Effector memory CD8-positive, alpha-beta T cell (primary cell): ENCODE results near the gene DCLRE1A.
A peak's percentile ranks its signal among the peaks of the same experiment; 100 is the strongest.
"Not testable (repeated sequence)": the region's sequence is repeated elsewhere in the genome, so short reads cannot be mapped to it uniquely, and the experiment has no call there.

Experiments used
- ATAC-seq: fragments of 150-1000 bp; cut with Tn5 transposase; replicated peaks from 2 replicates; pipeline ENCODE4 v1.10.0; 2021; ENCODE audit warnings: mild to moderate bottlenecking, moderate library complexity
- DNase-seq, 3 experiments: peaks; one replicate each; pipeline ENCODE4 v3.0.0; 2021
- H3K27ac Mint-ChIP-seq, 2 donors: one replicate each; pipeline ENCODE4 v1.8.0; 2022; ENCODE audit warnings: mild to moderate bottlenecking in 2 of 2, mixed read lengths in 2 of 2, moderate library complexity in 2 of 2
- H3K27me3 Mint-ChIP-seq, 2 donors: one replicate each; pipeline ENCODE4 v1.8.0; 2022; ENCODE audit warnings: mixed read lengths in 2 of 2
- H3K36me3 Mint-ChIP-seq: one replicate; pipeline ENCODE4 v1.8.0; 2022; ENCODE audit warnings: mild to moderate bottlenecking, moderate library complexity, mixed read lengths; ENCODE audit not compliant: insufficient read depth
- H3K4me1 Mint-ChIP-seq, 2 donors: one replicate each; pipeline ENCODE4 v1.8.0; 2022; ENCODE audit warnings: low read depth in 2 of 2, mixed read lengths in 2 of 2
- H3K4me3 Mint-ChIP-seq, 2 donors: one replicate each; pipeline ENCODE4 v1.8.0; 2022; ENCODE audit warnings: mild to moderate bottlenecking in 2 of 2, mixed read lengths in 2 of 2, moderate library complexity in 2 of 2
- H3K9me3 Mint-ChIP-seq, 2 donors: one replicate each; pipeline ENCODE4 v1.8.0; 2022; ENCODE audit warnings: mixed read lengths in 2 of 2

Gene DCLRE1A

GRCh38 chr10:113849946-113850345 lies 3.9 kb downstream of the DCLRE1A start:
- Mint-ChIP-seq H3K4me3 (peak overlapping the region in 1 of 2 donors; percentile 10), H3K4me1 (peaks cover 21 to 26% of the 10 kb centered on the region in 2 donors), H3K9me3 (no peaks in the 10 kb centered on the region), H3K27me3 (no peaks in the 10 kb centered on the region), H3K36me3 (peaks cover 23% of the 10 kb centered on the region), H3K27ac (peak overlapping the region in 1 of 2 donors; percentile 36)
- ATAC-seq (no peak), DNase-seq (no peak)

GRCh38 chr10:113849140-113849803 lies 4.6 kb downstream of the DCLRE1A start:
- Mint-ChIP-seq H3K4me1 (peaks cover 21 to 26% of the 10 kb centered on the region in 2 donors), H3K4me3 (no peak overlapping the region)
- ATAC-seq, result no peak

GRCh38 chr10:113846036-113846435 lies 7.8 kb downstream of the DCLRE1A start:
- ATAC-seq (no peak), DNase-seq (no peak)
- Mint-ChIP-seq H3K9me3 (no peaks in the 10 kb centered on the region), H3K27me3 (no peaks in the 10 kb centered on the region), H3K4me1 (peaks cover 10 to 21% of the 10 kb centered on the region in 2 donors), H3K27ac (no peak overlapping the region), H3K4me3 (no peak overlapping the region), H3K36me3 (peaks cover 32% of the 10 kb centered on the region)

More at GRCh38 chr10:113849140-113849803, 4.6 kb downstream of the DCLRE1A start:
- DNase-seq, result no peak
- Mint-ChIP-seq H3K27me3 (no peaks in the 10 kb centered on the region), H3K9me3 (no peaks in the 10 kb centered on the region), H3K27ac (peak overlapping the region in 1 of 2 donors; percentile 36), H3K36me3 (peaks cover 25% of the 10 kb centered on the region)

- no peaks in the 10 kb centered on the region for H3K27me3 Mint-ChIP-seq
- peaks cover 5 to 10% of the 10 kb centered on the region in 2 donors for H3K4me1 Mint-ChIP-seq
- H3K36me3 Mint-ChIP-seq, result peaks cover 37% of the 10 kb centered on the region
- no peaks in the 10 kb centered on the region for H3K9me3 Mint-ChIP-seq
- no peak for DNase-seq
- no peak for ATAC-seq
- no peak overlapping the region for H3K27ac Mint-ChIP-seq
- no peak overlapping the region for H3K4me3 Mint-ChIP-seq
Measured at GRCh38 chr10:113843972-113844485, 9.9 kb downstream of the DCLRE1A start.

GRCh38 chr10:113842171-113842570 lies 11.7 kb downstream of the DCLRE1A start:
- Mint-ChIP-seq H3K9me3 (no peaks in the 10 kb centered on the region), H3K4me3 (no peak overlapping the region), H3K4me1 (peaks cover 0 to 5% of the 10 kb centered on the region in 2 donors), H3K27ac (no peak overlapping the region), H3K27me3 (no peaks in the 10 kb centered on the region), H3K36me3 (peaks cover 37% of the 10 kb centered on the region)
- ATAC-seq (no peak), DNase-seq (no peak)

GRCh38 chr10:113828567-113828966 lies 25.3 kb downstream of the DCLRE1A start:
- DNase-seq, H3K4me1 Mint-ChIP-seq, H3K4me3 Mint-ChIP-seq, H3K36me3 Mint-ChIP-seq, H3K27ac Mint-ChIP-seq, H3K9me3 Mint-ChIP-seq, ATAC-seq, H3K27me3 Mint-ChIP-seq: not testable (repeated sequence)

GRCh38 chr10:113825791-113826190 lies 28.1 kb downstream of the DCLRE1A start:
- peaks cover 0 to 19% of the 10 kb centered on the region in 2 donors for H3K27me3 Mint-ChIP-seq
- no peaks in the 10 kb centered on the region for H3K4me1 Mint-ChIP-seq
- no peak overlapping the region for H3K4me3 Mint-ChIP-seq
- no peak for ATAC-seq
- DNase-seq, result no peak
- no peaks in the 10 kb centered on the region for H3K36me3 Mint-ChIP-seq
- H3K27ac Mint-ChIP-seq, result no peak overlapping the region
- H3K9me3 Mint-ChIP-seq, result no peaks in the 10 kb centered on the region

GRCh38 chr10:113823389-113823788 lies 30.5 kb downstream of the DCLRE1A start:
- peaks cover 9 to 27% of the 10 kb centered on the region in 2 donors for H3K27me3 Mint-ChIP-seq
- H3K27ac Mint-ChIP-seq, result no peak overlapping the region
- no peaks in the 10 kb centered on the region for H3K9me3 Mint-ChIP-seq
- H3K4me1 Mint-ChIP-seq, result peaks cover 0 to 3% of the 10 kb centered on the region in 2 donors
- DNase-seq (no peak), ATAC-seq (no peak)
- H3K36me3 Mint-ChIP-seq, result no peaks in the 10 kb centered on the region
- no peak overlapping the region for H3K4me3 Mint-ChIP-seq

GRCh38 chr10:113822174-113822573 lies 31.7 kb downstream of the DCLRE1A start:
- Mint-ChIP-seq H3K36me3 (no peaks in the 10 kb centered on the region), H3K9me3 (no peaks in the 10 kb centered on the region), H3K27ac (no peak overlapping the region), H3K27me3 (peaks cover 9 to 27% of the 10 kb centered on the region in 2 donors), H3K4me3 (no peak overlapping the region), H3K4me1 (peaks cover 0 to 3% of the 10 kb centered on the region in 2 donors)
- DNase-seq (no peak), ATAC-seq (no peak)

- not testable (repeated sequence) for ATAC-seq, H3K36me3 Mint-ChIP-seq, H3K27ac Mint-ChIP-seq, DNase-seq, H3K4me3 Mint-ChIP-seq, H3K4me1 Mint-ChIP-seq, H3K9me3 Mint-ChIP-seq
- H3K27me3 Mint-ChIP-seq, result peaks cover 9 to 27% of the 10 kb centered on the region in 2 donors
Measured at GRCh38 chr10:113821306-113821705, 32.6 kb downstream of the DCLRE1A start.

- DNase-seq (no peak), ATAC-seq (no peak)
- Mint-ChIP-seq H3K27ac (peak overlapping the region in 1 of 2 donors; percentile 22), H3K4me1 (peaks cover 0 to 3% of the 10 kb centered on the region in 2 donors), H3K9me3 (no peaks in the 10 kb centered on the region), H3K4me3 (no peak overlapping the region), H3K27me3 (peaks cover 9 to 27% of the 10 kb centered on the region in 2 donors), H3K36me3 (no peaks in the 10 kb centered on the region)
Measured at GRCh38 chr10:113820507-113820906, 33.4 kb downstream of the DCLRE1A start.

- no peak for ATAC-seq
- DNase-seq, result no peak
- Mint-ChIP-seq H3K4me3 (no peak overlapping the region), H3K4me1 (peaks cover 0 to 3% of the 10 kb centered on the region in 2 donors), H3K27ac (peak overlapping the region in 1 of 2 donors; percentile 22), H3K36me3 (no peaks in the 10 kb centered on the region), H3K9me3 (no peaks in the 10 kb centered on the region), H3K27me3 (peaks cover 9 to 27% of the 10 kb centered on the region in 2 donors)
Measured at GRCh38 chr10:113819989-113820388, 33.9 kb downstream of the DCLRE1A start.

- not testable (repeated sequence) for H3K4me3 Mint-ChIP-seq, ATAC-seq, H3K4me1 Mint-ChIP-seq, H3K9me3 Mint-ChIP-seq, DNase-seq, H3K36me3 Mint-ChIP-seq, H3K27ac Mint-ChIP-seq
- H3K27me3 Mint-ChIP-seq, result peaks cover 20% of the 10 kb centered on the region in 2 donors
Measured at GRCh38 chr10:113814700-113815099, 39.2 kb downstream of the DCLRE1A start.

- no peaks in the 10 kb centered on the region for H3K9me3 Mint-ChIP-seq
- H3K36me3 Mint-ChIP-seq, result no peaks in the 10 kb centered on the region
- no peak overlapping the region for H3K27ac Mint-ChIP-seq
- H3K27me3 Mint-ChIP-seq, result peaks cover 33 to 63% of the 10 kb centered on the region in 2 donors
- no peak for DNase-seq
- ATAC-seq, result no peak
- H3K4me3 Mint-ChIP-seq, result no peak overlapping the region
- H3K4me1 Mint-ChIP-seq, result no peaks in the 10 kb centered on the region
Measured at GRCh38 chr10:113808168-113808567, 45.7 kb downstream of the DCLRE1A start.
